HG03558 (cell line): ENCODE data around the gene DCAF15.

ENCODE experiments used
- ATAC-seq: cut with Tn5 transposase; IDR thresholded peaks from one replicate; pipeline ENCODE4 v1.9.1; 2021; ENCODE audit warnings: moderate number of reproducible peaks; ENCODE audit not compliant: unreplicated experiment; ENCODE audit errors: extremely low read depth

The DCAF15 gene

DNA sequence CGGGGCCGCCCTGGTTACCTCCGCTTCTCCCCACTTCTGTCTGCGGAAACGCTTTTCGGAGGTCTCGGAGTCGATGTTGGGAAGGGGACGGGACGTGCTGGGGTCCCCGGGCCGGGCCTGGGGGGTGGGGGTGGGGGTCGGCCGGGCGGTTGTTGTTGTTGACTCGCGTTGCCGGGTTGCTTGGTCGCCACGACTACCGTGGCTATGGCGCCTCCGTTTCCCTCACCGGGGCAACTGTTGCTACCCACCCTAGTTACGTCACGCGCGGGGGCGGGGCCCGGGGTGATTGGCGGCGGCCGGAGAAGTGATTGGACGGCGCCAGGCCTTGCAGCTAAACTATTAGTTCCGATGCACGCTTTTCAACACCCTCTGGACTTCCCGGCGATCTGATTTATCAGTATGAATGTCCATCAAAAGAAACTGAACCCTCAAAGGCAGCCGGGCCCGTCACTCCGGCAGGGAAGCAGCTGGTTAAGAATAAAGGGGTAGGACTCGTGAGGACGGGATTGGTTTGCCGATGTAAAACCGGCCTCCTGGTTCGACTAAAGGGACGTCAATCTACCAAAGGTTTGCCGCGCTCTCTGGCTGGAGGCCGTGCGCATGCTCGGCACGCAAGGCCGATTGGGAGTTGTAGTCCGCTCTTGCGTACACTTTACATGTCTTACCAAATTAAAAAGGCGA lies 53.9 kb downstream of the DCAF15 start, which contains the start of gene RFX1:
Gene RFX1, minus strand, starts transcription at position 236 of the 681 bp plus-strand sequence. CDS start 12,477 bp downstream, outside the sequence.
- ATAC-seq, result peak; percentile 45

- ATAC-seq, result peak; percentile 16
Observed at GRCh38 chr19:14006766-14007562, 54.7 kb downstream of the DCAF15 start.
